ENCODE results near the gene FOXK2. TPM values are rescaled to one million over a fixed set of nuclear protein-coding genes. Genes with fewer than 3 reads are reported as not detected.
"Not testable (repeated sequence)": the region's sequence is repeated elsewhere in the genome, so short reads cannot be mapped to it uniquely, and the experiment has no call there.

The FOXK2 gene
- total RNA-seq, 1 experiment from 2014 or later, result 22.4 TPM

DNA sequence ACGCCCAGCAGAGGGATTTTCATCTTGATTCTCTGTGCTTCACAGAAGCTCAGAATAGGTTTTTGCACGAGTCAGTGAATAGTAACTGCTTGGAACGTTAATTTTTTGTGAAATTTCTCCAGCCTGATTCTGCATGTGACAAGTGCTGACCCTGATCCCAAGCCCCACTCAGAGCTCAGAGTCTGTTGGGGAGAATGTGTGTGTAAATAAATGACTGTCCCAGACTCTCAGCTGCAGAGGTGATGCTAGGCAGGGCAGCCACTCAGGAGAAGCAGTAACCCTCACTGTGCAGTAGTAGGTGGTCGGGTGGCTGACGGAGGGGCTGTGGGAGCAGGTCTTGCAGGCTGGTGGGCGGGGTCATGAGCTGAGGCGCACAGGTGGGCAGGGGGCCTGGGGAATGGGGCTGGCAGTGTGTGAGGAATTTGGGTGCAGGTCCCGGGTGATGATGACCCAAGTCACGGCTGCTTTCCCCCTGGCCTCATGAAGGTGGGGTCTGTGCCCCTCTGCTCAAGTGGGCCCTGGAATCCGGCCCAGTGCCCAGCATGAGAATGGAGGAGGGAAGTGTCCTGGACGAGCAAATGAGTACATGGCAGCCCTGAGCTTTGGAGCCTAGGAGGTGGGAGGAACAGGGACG, 16.3 kb upstream of the FOXK2 start:
- DNase-seq, result no peak
- H3K9me3 ChIP-seq (ENCODE audit: low read length), result no peaks in the 10 kb centered on the region
- H3K4me3 ChIP-seq (ENCODE audit: low read length), result no peak overlapping the region
- no peaks in the 10 kb centered on the region for H3K79me2 ChIP-seq (ENCODE audit: low read length)
- H3K9ac ChIP-seq (ENCODE audit: low read length), result no peak overlapping the region
- no peaks in the 10 kb centered on the region for H3K9me2 ChIP-seq (replicated peaks; ENCODE audit: insufficient read depth, low read length)
- no peaks in the 10 kb centered on the region for H3K36me3 ChIP-seq (ENCODE audit: insufficient read depth, low read length)
- H3K4me2 ChIP-seq (ENCODE audit: low read depth, low read length, poor library complexity, severe bottlenecking), result no peak overlapping the region
- H3K27ac ChIP-seq (ENCODE audit: low read length), result no peak overlapping the region
- peaks cover 18% of the 10 kb centered on the region for H3K4me1 ChIP-seq (ENCODE audit: low read length)
- 0 out of 2 replicates have a peak, but pooled peaks cover 5% of the 10 kb centered on the region for H3K27me3 ChIP-seq (ENCODE audit: low read length)
- no peak overlapping the region for H2AFZ ChIP-seq (ENCODE audit: low read length)
- no peaks in the 10 kb centered on the region for H4K20me1 ChIP-seq (ENCODE audit: insufficient read depth, low read depth, low read length)

DNA sequence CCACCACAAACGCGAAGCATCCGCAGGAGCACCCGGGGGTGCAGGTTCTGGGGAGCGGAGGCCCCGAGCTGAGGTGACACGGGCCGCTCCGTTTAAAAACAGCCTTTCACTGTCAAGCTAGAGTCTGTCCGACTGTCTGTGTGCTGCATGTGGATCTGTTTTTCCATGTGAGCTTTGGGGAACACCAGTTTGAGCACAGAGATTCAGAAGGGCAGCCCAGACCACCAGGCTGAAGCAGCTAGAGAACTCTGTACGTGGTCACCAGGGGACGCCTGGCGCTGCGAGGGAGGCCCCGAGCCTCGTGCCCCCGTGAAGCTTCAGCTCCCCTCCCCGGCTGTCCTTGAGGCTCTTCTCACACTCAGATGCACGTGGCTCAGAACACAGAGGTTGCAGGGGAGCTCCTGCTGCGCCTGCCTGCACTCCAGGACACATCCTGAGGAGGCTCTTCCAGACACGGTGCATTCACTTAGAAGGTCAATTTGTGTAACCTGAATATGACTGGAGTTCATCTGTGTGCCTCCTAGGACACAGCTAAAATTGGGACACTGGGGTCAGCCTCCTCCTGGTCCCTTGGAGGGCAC, 15.7 kb upstream of the FOXK2 start:
- Histone ChIP-seq H3K27ac (ENCODE audit: low read length) (no peak overlapping the region), H4K20me1 (ENCODE audit: insufficient read depth, low read depth, low read length) (no peaks in the 10 kb centered on the region), H3K4me1 (ENCODE audit: low read length) (peaks cover 18% of the 10 kb centered on the region), H3K36me3 (ENCODE audit: insufficient read depth, low read length) (no peaks in the 10 kb centered on the region), H3K79me2 (ENCODE audit: low read length) (no peaks in the 10 kb centered on the region), H3K4me2 (ENCODE audit: low read depth, low read length, poor library complexity, severe bottlenecking) (no peak overlapping the region), H2AFZ (ENCODE audit: low read length) (no peak overlapping the region), H3K4me3 (ENCODE audit: low read length) (no peak overlapping the region), H3K9ac (ENCODE audit: low read length) (no peak overlapping the region), H3K9me2 (replicated peaks; ENCODE audit: insufficient read depth, low read length) (no peaks in the 10 kb centered on the region), H3K9me3 (ENCODE audit: low read length) (no peaks in the 10 kb centered on the region), H3K27me3 (ENCODE audit: low read length) (0 out of 2 replicates have a peak, but pooled peaks cover 5% of the 10 kb centered on the region)
- DNase-seq, result no peak

DNA sequence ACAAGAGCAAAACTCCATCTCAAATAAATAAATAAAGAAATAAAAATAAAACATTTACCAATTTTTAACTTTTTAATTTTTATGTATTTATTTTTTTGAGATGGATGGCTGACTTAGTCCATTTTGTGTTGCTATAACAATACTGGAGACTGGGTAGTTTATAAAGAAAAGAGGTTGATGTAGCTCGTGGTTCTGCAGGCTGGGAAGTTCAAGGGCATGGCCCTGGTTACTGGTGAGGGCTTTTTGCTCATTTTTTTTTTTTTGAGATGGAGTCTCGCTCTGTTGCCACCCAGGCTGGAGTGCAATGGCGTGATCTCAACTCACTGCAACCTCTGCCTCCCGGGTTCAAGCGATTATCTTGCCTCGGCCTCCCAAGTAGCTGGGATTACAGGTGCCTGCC, 14.2 kb upstream of the FOXK2 start:
- DNase-seq, result no peak
- Histone ChIP-seq H2AFZ (ENCODE audit: low read length) (no peak overlapping the region), H3K9ac (ENCODE audit: low read length) (no peak overlapping the region), H3K9me3 (ENCODE audit: low read length) (no peaks in the 10 kb centered on the region), H3K27ac (ENCODE audit: low read length) (no peak overlapping the region), H3K4me2 (ENCODE audit: low read depth, low read length, poor library complexity, severe bottlenecking) (no peak overlapping the region), H3K4me1 (ENCODE audit: low read length) (peaks cover 18% of the 10 kb centered on the region), H4K20me1 (ENCODE audit: insufficient read depth, low read depth, low read length) (no peaks in the 10 kb centered on the region), H3K36me3 (ENCODE audit: insufficient read depth, low read length) (no peaks in the 10 kb centered on the region), H3K9me2 (replicated peaks; ENCODE audit: insufficient read depth, low read length) (no peaks in the 10 kb centered on the region), H3K4me3 (ENCODE audit: low read length) (no peak overlapping the region), H3K27me3 (ENCODE audit: low read length) (0 out of 2 replicates have a peak, but pooled peaks cover 5% of the 10 kb centered on the region), H3K79me2 (ENCODE audit: low read length) (no peaks in the 10 kb centered on the region)

DNA sequence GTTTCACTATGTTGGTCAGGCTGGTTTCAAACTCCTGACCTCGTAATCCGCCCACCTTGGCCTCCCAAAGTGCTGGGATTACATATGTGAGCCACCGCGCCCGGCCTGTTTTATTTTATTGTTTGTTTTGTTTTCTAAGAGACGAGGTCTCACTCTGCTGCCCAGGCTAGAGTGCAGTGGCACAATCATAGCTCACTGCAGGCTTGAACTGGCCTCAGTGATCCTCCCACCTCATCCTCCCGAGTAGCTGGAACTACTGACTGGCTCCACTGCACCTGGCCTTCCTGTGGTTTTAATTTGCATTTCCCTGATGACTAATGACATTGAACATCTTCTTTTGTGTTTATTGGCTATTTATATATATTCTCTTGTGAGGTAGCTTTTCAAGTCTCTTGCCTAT, 13.1 kb upstream of the FOXK2 start:
- Histone ChIP-seq H3K4me2 (ENCODE audit: low read depth, low read length, poor library complexity, severe bottlenecking) (peak overlapping the region; percentile 57), H3K4me1 (ENCODE audit: low read length) (peaks cover 18% of the 10 kb centered on the region)
- H3K79me2 ChIP-seq (ENCODE audit: low read length); H2AFZ ChIP-seq (ENCODE audit: low read length); H3K4me3 ChIP-seq (ENCODE audit: low read length); H3K27ac ChIP-seq (ENCODE audit: low read length); H3K9me2 ChIP-seq (replicated peaks; ENCODE audit: insufficient read depth, low read length); H3K9ac ChIP-seq (ENCODE audit: low read length); H3K36me3 ChIP-seq (ENCODE audit: insufficient read depth, low read length); H3K9me3 ChIP-seq (ENCODE audit: low read length); H3K27me3 ChIP-seq (ENCODE audit: low read length); H4K20me1 ChIP-seq (ENCODE audit: insufficient read depth, low read depth, low read length): not testable (repeated sequence)
- peak; percentile 89 for DNase-seq

DNA sequence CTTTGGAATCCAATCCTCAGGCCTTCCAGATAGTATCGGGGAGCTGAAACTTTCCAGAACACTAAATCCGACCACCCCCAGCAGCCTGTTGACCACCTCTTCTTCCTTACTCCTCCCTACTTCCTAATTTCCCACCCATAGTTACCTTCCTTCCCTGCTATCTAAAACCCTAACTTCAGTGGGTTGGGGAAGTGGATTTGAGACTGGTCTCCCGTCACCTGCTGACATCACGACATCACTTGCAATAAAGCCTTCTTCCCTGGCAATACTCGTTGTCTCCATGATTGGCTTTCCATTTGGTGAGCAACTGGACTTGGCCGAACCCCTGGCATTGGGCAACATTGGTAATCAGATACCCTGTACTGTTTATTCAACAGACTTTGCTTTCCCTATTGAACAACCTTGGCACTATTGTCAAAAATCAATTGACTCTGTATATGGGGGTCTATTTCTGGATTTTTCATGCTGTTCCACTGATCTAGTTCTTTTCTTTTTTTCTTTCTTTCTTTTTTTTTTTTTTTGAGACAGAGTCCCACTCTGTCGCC, 11.8 kb upstream of the FOXK2 start:
- H2AFZ ChIP-seq (ENCODE audit: low read length), result no peak overlapping the region
- H3K36me3 ChIP-seq (ENCODE audit: insufficient read depth, low read length), result no peaks in the 10 kb centered on the region
- 0 out of 2 replicates have a peak, but pooled peaks cover 5% of the 10 kb centered on the region for H3K27me3 ChIP-seq (ENCODE audit: low read length)
- no peak overlapping the region for H3K27ac ChIP-seq (ENCODE audit: low read length)
- H3K4me2 ChIP-seq (ENCODE audit: low read depth, low read length, poor library complexity, severe bottlenecking), result peak overlapping the region; percentile 57
- no peaks in the 10 kb centered on the region for H4K20me1 ChIP-seq (ENCODE audit: insufficient read depth, low read depth, low read length)
- H3K9me3 ChIP-seq (ENCODE audit: low read length), result no peaks in the 10 kb centered on the region
- H3K9me2 ChIP-seq (replicated peaks; ENCODE audit: insufficient read depth, low read length), result no peaks in the 10 kb centered on the region
- H3K9ac ChIP-seq (ENCODE audit: low read length), result no peak overlapping the region
- H3K79me2 ChIP-seq (ENCODE audit: low read length), result no peaks in the 10 kb centered on the region
- H3K4me1 ChIP-seq (ENCODE audit: low read length), result peaks cover 18% of the 10 kb centered on the region
- H3K4me3 ChIP-seq (ENCODE audit: low read length), result no peak overlapping the region
- DNase-seq, result no peak

DNA sequence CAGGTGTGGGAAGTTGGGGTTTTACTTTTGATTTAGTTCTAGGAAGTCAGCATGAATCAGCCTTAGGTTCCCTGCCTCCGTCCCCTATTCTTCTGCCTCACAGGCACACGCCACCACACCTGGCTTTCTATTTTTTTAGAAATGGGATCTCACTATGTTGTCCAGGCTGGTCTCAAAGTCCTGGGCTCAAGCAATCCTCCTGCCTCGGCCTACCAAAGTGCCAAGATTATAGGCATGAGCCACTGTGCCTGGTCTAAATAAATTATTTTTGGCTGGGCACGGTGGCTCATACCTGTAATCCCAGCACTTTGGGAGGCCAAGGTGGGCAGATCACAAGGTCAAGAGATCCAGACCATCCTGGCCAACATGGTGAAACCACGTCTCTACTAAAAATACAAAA, 7.9 kb upstream of the FOXK2 start:
- H3K4me1 ChIP-seq (ENCODE audit: low read length), result peaks cover 12% of the 10 kb centered on the region
- H3K4me3 ChIP-seq (ENCODE audit: low read length); H3K9me2 ChIP-seq (replicated peaks; ENCODE audit: insufficient read depth, low read length); H3K36me3 ChIP-seq (ENCODE audit: insufficient read depth, low read length); H3K79me2 ChIP-seq (ENCODE audit: low read length); H3K27me3 ChIP-seq (ENCODE audit: low read length); H3K4me2 ChIP-seq (ENCODE audit: low read depth, low read length, poor library complexity, severe bottlenecking); H3K9ac ChIP-seq (ENCODE audit: low read length); DNase-seq; H3K27ac ChIP-seq (ENCODE audit: low read length); H3K9me3 ChIP-seq (ENCODE audit: low read length); H2AFZ ChIP-seq (ENCODE audit: low read length); H4K20me1 ChIP-seq (ENCODE audit: insufficient read depth, low read depth, low read length): not testable (repeated sequence)

DNA sequence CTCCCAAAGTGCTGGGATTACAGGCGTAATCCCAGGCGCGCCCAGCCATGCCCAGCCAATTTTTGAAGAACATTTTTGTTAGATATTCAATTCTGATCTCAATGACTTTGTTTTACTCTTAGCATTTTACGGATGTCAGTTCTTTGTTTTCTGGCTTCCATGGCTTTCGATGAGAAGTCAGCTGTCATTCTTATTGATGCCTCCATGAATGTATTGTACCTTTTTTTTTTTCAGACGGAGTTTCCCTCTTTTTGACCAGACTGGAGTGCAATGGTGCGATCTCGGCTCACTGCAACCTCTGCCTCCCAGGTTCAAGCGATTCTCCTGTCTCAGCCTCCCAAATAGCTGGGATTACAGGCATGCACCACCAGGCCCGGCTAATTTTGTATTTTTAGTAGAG, 5.7 kb upstream of the FOXK2 start:
- not testable (repeated sequence) for H3K4me1 ChIP-seq (ENCODE audit: low read length); H3K9me2 ChIP-seq (replicated peaks; ENCODE audit: insufficient read depth, low read length); H2AFZ ChIP-seq (ENCODE audit: low read length); H3K9ac ChIP-seq (ENCODE audit: low read length); H3K4me3 ChIP-seq (ENCODE audit: low read length); H4K20me1 ChIP-seq (ENCODE audit: insufficient read depth, low read depth, low read length); H3K27me3 ChIP-seq (ENCODE audit: low read length); H3K79me2 ChIP-seq (ENCODE audit: low read length); DNase-seq; H3K9me3 ChIP-seq (ENCODE audit: low read length); H3K4me2 ChIP-seq (ENCODE audit: low read depth, low read length, poor library complexity, severe bottlenecking); H3K27ac ChIP-seq (ENCODE audit: low read length); H3K36me3 ChIP-seq (ENCODE audit: insufficient read depth, low read length)

DNA sequence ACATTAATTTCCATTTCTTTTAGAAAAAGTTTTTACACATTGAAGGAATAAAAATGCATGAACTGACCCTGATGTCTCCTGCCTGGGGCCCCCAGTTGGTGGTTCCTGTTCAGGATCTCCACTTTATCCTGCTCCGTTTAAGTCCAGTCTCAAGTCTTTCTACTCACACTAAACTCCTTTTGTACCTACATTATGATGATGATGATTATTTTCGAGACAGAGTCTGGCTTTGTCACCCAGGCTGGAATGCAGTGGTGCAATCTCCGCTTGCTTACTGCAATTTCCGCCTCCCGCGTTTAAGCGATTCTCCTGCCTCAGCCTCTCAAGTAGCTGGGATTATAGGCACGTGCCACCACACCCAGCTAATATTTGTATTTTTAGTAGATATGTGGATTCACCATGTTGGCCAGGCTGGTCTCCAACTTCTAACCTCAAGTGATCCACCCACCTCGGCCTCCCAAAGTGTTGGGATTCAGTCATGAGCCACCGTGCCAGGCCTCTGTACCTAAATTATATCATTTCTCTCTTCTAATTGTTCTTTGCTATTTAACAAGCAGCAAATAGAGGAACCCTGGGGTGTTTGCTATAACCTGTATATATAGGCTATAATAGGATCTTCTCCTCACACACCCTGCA, 2.2 kb upstream of the FOXK2 start:
- Histone ChIP-seq H3K79me2 (ENCODE audit: low read length) (peaks cover 11% of the 10 kb centered on the region), H2AFZ (ENCODE audit: low read length) (no peak overlapping the region), H3K36me3 (ENCODE audit: insufficient read depth, low read length) (no peaks in the 10 kb centered on the region), H3K9me3 (ENCODE audit: low read length) (no peaks in the 10 kb centered on the region), H3K27ac (ENCODE audit: low read length) (no peak overlapping the region), H3K27me3 (ENCODE audit: low read length) (no peaks in the 10 kb centered on the region), H3K9ac (ENCODE audit: low read length) (no peak overlapping the region), H3K4me2 (ENCODE audit: low read depth, low read length, poor library complexity, severe bottlenecking) (no peak overlapping the region), H3K4me1 (ENCODE audit: low read length) (peaks cover 13% of the 10 kb centered on the region), H4K20me1 (ENCODE audit: insufficient read depth, low read depth, low read length) (peaks cover 15% of the 10 kb centered on the region), H3K9me2 (replicated peaks; ENCODE audit: insufficient read depth, low read length) (no peaks in the 10 kb centered on the region), H3K4me3 (ENCODE audit: low read length) (no peak overlapping the region)
- DNase-seq, result no peak
